SJSA1 (cell line): ENCODE data around the gene P4HTM. TPM values are rescaled to one million over a fixed set of nuclear protein-coding genes. Genes with fewer than 3 reads are reported as not detected.

ENCODE experiments used
- DNase-seq, 2 experiments: peaks; one replicate each; pipeline ENCODE4 v3.0.0-alpha.2; 2015 to 2020; ENCODE audit warnings: low spot score in 2 of 2, low read depth in 1 of 2
- H3K27ac ChIP-seq: fragments of 250-450 bp; sonication (Bioruptor Pico); 2 replicates; pipeline ENCODE4 v1.5.1; 2020; ENCODE audit warnings: mild to moderate bottlenecking, moderate library complexity
- H3K27me3 ChIP-seq: fragments of 250-450 bp; sonication (Bioruptor Pico); replicated peaks from 2 replicates; pipeline ENCODE4 v1.5.1; 2020; ENCODE audit warnings: mild to moderate bottlenecking, moderate library complexity
- H3K36me3 ChIP-seq: fragments of 250-450 bp; sonication (Bioruptor Pico); 2 replicates; pipeline ENCODE4 v1.5.1; 2020; ENCODE audit warnings: mild to moderate bottlenecking
- H3K4me1 ChIP-seq: fragments of 250-450 bp; sonication (Bioruptor Pico); replicated peaks from 2 replicates; pipeline ENCODE4 v1.6.1; 2021; ENCODE audit warnings: mild to moderate bottlenecking
- H3K4me3 ChIP-seq: fragments of 250-450 bp; sonication (Bioruptor Pico); 2 replicates; pipeline ENCODE4 v1.5.1; 2020; ENCODE audit warnings: mild to moderate bottlenecking
- H3K9me3 ChIP-seq: fragments of 250-450 bp; sonication (Bioruptor Pico); replicated peaks from 2 replicates; pipeline ENCODE4 v1.5.1; 2020; ENCODE audit warnings: mild to moderate bottlenecking
- total RNA-seq: library from RNA; depleted of rRNA; stranded (reverse); fragments of >200 nt; shearing (Covaris generic); gene quantifications from 2 replicates; pipeline ENCODE4 v1.2.3, GENCODE V29; 2014; rRNA removed

The P4HTM gene
- total RNA-seq, 1 experiment from 2014 or later = 25.5 TPM

- DNase-seq = peak; percentile 84 to 88
- Histone ChIP-seq H3K4me1 (peaks cover 21% of the 10 kb centered on the region), H3K9me3 (no peaks in the 10 kb centered on the region), H3K4me3 (peak within 1 kb of the TSS; percentile 48), H3K27ac (peak within 1 kb of the TSS; percentile 63), H3K36me3 (peaks cover 91% of the 10 kb centered on the region), H3K27me3 (no peaks in the 10 kb centered on the region)
Measured at GRCh38 chr3:49028673-49029562, 38.9 kb downstream of the P4HTM start, which contains the start of gene IMPDH2. Gene IMPDH2, minus strand, starts transcription at chr3:49029398. Its CDS starts 48 bp downstream, at chr3:49029350.

DNA sequence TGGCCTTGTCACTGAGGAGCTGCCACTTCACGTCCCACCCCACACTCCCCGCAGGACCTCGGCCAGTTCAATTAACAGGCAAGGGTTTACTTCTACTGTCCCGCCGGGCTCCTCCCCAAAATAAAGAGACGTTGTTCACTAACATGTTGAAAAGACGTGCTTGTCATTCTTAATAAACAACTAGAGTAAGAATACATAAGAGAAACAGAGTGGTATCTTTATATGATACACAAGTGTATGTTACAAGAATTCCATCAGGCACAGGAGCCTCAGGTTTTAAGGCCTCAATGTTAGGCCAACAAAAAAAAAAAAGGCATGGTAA, 39.5 kb downstream of the P4HTM start:
- Histone ChIP-seq H3K36me3 (peaks cover 87% of the 10 kb centered on the region), H3K27me3 (no peaks in the 10 kb centered on the region), H3K27ac (no peak overlapping the region), H3K4me1 (peaks cover 21% of the 10 kb centered on the region), H3K4me3 (peak overlapping the region; percentile 48), H3K9me3 (no peaks in the 10 kb centered on the region)
- DNase-seq = no peak

DNA sequence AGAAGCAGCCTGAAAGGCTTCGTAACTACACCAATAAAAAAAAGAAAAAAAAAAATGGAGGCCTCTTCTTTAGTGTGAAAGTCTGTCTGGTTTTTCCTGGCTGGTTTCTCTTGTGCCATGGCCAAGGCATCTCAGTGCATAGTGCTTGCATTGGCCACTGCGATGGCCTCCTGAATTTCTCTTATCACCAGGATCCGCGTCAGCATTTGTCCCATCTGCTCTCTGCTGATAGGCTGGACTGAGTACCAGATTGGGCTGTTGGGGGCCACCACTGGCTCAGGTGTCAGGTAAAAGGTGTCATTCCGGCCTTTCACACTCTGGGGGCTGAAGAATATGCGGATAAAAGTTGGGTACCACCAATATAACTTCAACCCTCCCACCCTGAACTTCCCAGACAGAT, 40.3 kb downstream of the P4HTM start:
- Histone ChIP-seq H3K36me3 (peaks cover 87% of the 10 kb centered on the region), H3K27ac (no peak overlapping the region), H3K9me3 (no peaks in the 10 kb centered on the region), H3K4me3 (no peak overlapping the region), H3K4me1 (peaks cover 21% of the 10 kb centered on the region), H3K27me3 (no peaks in the 10 kb centered on the region)
- no peak for DNase-seq

DNA sequence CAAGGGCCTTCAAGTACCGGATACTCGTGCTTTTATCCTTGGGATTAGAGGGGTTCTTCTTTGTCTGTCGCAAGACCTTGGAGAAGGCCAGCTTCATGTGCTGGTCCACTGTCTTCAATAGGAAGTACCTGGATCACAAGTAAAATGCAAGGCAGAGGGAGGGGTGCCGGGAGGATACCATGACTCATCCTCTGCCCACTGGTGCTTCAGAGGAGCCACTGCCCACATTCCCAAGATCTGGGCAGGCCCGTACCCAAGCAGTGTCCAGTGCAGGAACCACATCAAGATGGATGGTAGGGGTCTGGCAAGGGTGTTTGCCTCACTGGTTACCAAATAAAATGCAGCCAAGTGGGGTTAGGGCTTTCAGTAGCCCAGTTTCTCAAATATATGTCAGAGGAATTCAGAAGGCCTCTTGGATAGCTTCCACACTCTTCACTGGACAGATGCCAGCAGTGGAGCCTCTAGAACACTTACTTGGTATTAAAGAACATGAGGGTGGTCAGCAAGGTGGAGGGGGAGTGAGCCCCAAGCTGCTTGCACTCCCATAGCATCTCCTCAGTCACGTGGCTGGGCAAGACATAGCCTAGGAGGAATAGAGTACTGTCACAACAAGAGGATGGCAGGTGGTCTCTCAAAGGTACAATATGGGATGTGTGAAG, 42.7 kb downstream of the P4HTM start:
- DNase-seq = no peak
- no peak overlapping the region for H3K4me3 ChIP-seq
- H3K27ac ChIP-seq = no peak overlapping the region
- peaks cover 66% of the 10 kb centered on the region for H3K36me3 ChIP-seq
- no peaks in the 10 kb centered on the region for H3K9me3 ChIP-seq
- H3K4me1 ChIP-seq = peaks cover 17% of the 10 kb centered on the region
- no peaks in the 10 kb centered on the region for H3K27me3 ChIP-seq

DNA sequence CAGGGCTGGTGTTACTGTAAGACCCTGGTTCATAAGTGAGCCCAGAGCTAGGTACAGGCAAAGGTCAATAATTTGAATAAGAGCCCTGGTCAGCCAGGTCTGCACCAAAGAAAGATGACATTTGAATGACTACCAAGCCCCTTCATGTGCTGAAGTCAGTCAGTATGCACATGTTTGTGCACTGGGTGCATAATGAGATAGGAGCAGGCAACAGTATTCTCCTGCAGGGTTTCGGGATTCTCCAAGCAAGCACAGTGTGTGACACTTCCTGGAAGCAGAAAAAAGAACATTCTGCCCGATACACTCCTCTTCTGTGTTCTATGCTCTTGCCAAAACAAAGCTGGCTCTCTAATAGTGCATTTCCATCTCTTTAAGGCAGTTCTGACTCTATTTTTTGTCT, 44.6 kb downstream of the P4HTM start:
- Histone ChIP-seq H3K36me3 (peaks cover 59% of the 10 kb centered on the region), H3K27ac (no peak overlapping the region), H3K9me3 (no peaks in the 10 kb centered on the region), H3K4me3 (no peak overlapping the region), H3K4me1 (peaks cover under 1% of the 10 kb centered on the region), H3K27me3 (no peaks in the 10 kb centered on the region)
- DNase-seq = no peak

GRCh38 chr3:49035281-49035680, 45.2 kb downstream of the P4HTM start:
- Histone ChIP-seq H3K27me3 (no peaks in the 10 kb centered on the region), H3K36me3 (peaks cover 54% of the 10 kb centered on the region), H3K9me3 (no peaks in the 10 kb centered on the region), H3K27ac (no peak overlapping the region), H3K4me3 (no peak overlapping the region), H3K4me1 (no peaks in the 10 kb centered on the region)
- no peak for DNase-seq

DNA sequence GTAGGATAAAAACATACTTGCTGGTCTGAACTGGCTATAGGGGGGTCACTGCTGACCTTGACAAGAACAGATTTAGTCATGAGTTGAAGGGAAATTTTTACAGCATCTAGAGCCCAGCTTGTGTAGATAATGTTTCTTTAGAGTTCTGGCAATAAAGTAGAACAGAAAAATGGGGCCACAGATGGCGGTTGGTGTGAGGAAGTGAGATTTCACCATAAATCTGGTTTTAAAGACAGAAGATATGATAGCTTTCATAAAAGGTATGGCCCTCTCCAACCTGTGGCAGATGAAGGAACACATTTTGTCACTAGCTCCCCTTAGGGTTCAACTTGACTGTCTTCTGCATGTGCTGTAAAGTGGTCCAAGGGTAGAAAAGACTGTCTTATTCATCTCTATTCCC, 63.5 kb downstream of the P4HTM start:
- peaks cover 9% of the 10 kb centered on the region; the same call in 1 of the 2 replicates for H3K4me1 ChIP-seq
- no peaks in the 10 kb centered on the region for H3K27me3 ChIP-seq
- peaks cover 66% of the 10 kb centered on the region for H3K36me3 ChIP-seq
- no peaks in the 10 kb centered on the region for H3K9me3 ChIP-seq
- no peak for DNase-seq
- no peak overlapping the region for H3K27ac ChIP-seq
- no peak overlapping the region for H3K4me3 ChIP-seq

GRCh38 chr3:49054344-49054862, 64.4 kb downstream of the P4HTM start:
- Histone ChIP-seq H3K27me3 (no peaks in the 10 kb centered on the region), H3K27ac (no peak overlapping the region), H3K9me3 (no peaks in the 10 kb centered on the region), H3K4me1 (peaks cover 9% of the 10 kb centered on the region; the same call in 1 of the 2 replicates), H3K4me3 (no peak overlapping the region), H3K36me3 (peaks cover 65% of the 10 kb centered on the region)
- DNase-seq = no peak

Other genes starting within 250 kb of the P4HTM start
- 16.9 and 26.9 TPM in 2 replicates for gene PRKAR2A, start 142.4 kb upstream of the P4HTM start, total RNA-seq
- gene SLC25A20, start 91.4 kb upstream of the P4HTM start, total RNA-seq = 21.9 and 32.6 TPM in 2 replicates
- gene ARIH2, start 71.4 kb upstream of the P4HTM start, total RNA-seq = 85.5 and 93.4 TPM in 2 replicates
- 35.5 and 36.8 TPM in 2 replicates for gene WDR6, start 17.1 kb downstream of the P4HTM start, total RNA-seq
- 22.6 and 27.2 TPM in 2 replicates for gene DALRD3, start 28.3 kb downstream of the P4HTM start, total RNA-seq
- 54.3 and 109 TPM in 2 replicates for gene NDUFAF3, start 31.9 kb downstream of the P4HTM start, total RNA-seq
- 105 and 128 TPM in 2 replicates for gene IMPDH2, start 39.2 kb downstream of the P4HTM start, total RNA-seq
- 37.8 and 77.3 TPM in 2 replicates for gene QRICH1, start 103.8 kb downstream of the P4HTM start, total RNA-seq
- 98.5 and 111 TPM in 2 replicates for gene QARS1, start 114.5 kb downstream of the P4HTM start, total RNA-seq
- 21.5 and 23.8 TPM in 2 replicates for gene USP19, start 130.6 kb downstream of the P4HTM start, total RNA-seq
- gene LAMB2, start 142.8 kb downstream of the P4HTM start, total RNA-seq = 97.2 and 171 TPM in 2 replicates
- 23.8 and 24.7 TPM in 2 replicates for gene CCDC71, start 176.1 kb downstream of the P4HTM start, total RNA-seq
- gene KLHDC8B, start 181.4 kb downstream of the P4HTM start, total RNA-seq = 18.6 and 27.3 TPM in 2 replicates